Measurements from ENCODE around the gene ZNRF3.
"Not testable (repeated sequence)": the region's sequence is repeated elsewhere in the genome, so short reads cannot be mapped to it uniquely, and the experiment has no call there.

Gene ZNRF3

DNA sequence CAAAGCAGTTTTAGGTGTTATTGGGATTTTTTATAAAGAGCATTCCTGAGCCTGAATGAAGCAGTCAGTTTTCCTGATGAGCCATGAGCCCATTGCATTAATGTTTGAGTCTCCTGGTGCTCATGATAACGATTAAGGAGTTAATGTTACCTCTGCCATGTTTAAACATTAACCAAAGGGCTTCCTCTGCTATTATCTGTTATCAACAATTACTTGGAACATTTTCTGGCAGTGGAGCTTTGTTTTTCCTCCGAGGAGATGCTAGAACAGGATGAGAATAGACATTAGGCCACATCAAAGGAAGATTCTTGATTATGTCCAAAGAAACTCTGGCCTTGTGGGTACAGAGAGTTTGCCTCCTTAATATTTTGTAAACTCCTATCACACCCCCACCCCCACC is 49.9 kb downstream of the ZNRF3 start:
- no peak for DNase-seq (ENCODE audit: low read depth)

DNA sequence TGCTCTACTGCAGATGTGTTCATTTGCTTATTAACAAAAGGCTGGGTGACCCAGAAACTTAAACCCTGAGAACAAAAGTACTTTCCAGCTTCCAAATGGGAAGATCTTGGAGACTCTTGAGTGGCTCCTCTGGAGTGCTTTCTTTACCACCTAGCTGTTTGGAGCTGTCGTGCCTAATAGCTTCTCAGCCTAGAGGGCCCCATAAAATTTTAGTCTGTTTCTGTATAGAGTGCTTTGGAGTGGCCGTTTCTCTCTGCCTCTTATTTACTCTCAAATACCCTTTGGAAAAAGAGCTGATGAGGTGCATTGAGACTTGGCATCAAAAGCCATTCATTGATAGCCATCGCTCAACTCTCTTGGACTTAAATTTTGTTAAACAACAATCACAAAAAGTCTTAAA is 50.7 kb downstream of the ZNRF3 start:
- no peak for DNase-seq (ENCODE audit: low read depth)

DNA sequence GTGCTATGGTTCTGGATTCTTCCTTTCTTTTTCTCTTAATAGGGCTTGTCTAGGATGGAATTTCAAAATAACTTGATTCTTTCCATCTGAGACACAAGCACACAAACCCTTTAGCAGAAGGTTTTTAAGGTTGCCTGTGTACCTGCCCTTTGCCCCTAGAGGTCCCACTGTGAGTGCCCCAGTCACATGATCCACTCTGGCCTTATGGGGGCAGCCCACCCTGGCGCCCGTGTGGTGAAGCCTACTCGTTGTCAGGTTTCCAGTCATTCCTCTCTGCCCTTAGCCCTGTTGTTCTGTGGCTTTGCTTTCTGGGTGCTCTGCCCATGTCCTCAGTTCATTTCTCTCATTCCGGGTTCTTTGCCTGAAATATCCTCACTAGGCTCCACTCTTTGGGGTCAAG is 51.8 kb downstream of the ZNRF3 start:
- DNase-seq (ENCODE audit: low read depth): no peak

DNA sequence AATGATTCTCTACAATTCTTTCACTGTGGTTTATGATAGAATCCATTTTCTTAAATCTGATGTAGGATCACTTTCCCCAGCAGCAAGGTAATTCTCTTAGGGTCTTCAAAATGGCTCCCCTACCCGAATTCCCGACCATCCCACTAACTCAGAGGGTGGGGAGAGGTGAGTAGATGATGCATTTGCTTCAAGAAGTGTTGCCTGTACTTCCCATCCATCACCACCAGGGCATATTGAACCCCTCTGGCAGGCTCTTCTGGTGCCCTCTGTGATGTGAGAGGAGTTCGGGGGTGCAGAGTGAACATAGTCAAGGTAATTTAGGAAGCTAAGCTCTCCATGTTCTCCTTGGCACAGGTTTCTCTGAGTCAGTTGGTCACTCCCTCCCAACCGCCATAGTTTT is 52.3 kb downstream of the ZNRF3 start:
- DNase-seq (ENCODE audit: low read depth): no peak

DNA sequence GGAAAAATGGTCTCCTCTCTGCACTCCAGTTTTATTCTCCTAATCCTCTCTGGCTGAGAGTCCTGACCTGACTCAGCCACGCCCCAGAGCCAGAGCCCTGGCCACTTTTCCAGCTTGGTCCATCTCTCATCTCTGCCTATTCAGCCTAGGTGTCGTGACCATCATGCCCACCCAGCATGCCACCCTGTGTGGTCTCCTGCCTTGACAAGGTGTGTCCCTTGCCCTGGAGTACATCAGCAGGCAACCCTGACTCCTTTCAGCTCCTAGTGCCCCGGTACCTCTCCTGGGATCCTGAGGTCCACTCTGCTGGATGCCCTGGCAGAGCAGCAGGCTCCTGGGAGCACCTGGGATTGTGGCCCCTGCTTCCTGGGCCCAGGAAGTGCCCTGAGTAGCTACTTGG is 52.8 kb downstream of the ZNRF3 start:
- DNase-seq (ENCODE audit: low read depth): no peak

DNA sequence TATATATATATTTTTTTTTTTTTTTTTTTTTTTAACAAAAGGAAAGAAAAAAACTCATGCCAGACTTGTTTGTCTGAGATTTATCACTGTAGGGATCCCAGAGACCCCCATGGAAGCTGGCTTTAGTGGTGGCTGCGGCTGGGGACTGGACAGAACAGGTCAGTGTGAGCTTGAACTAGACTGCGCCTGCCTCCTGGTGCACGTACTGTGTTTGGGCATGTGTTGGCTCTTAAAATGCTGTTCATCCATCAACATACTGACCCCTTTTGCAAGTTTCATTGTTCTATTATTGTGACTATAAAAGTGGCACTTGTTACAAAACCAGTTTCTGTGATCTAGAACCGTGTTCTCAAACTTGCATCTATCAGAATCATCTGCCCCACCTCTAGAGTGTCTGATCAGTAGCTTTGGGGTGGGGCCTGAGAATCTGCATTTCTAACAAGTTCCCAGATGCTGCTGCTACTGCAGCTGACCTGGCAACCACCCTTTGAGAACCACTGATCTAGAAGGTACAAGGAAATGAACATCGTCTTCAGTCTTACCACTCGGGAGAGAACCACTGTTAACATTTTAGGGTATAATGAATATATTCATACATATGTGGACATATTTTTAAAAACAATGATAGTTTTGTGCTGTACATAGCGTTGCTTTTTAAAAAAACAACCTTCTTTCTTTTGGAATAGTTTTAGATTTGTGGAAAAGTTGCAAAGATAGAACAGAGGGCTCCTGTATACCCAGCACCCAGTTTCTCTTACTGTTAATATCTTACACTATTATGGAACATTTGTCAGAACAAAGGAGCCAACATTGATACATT is 54.0 kb downstream of the ZNRF3 start:
- DNase-seq (ENCODE audit: low read depth): no peak

DNA sequence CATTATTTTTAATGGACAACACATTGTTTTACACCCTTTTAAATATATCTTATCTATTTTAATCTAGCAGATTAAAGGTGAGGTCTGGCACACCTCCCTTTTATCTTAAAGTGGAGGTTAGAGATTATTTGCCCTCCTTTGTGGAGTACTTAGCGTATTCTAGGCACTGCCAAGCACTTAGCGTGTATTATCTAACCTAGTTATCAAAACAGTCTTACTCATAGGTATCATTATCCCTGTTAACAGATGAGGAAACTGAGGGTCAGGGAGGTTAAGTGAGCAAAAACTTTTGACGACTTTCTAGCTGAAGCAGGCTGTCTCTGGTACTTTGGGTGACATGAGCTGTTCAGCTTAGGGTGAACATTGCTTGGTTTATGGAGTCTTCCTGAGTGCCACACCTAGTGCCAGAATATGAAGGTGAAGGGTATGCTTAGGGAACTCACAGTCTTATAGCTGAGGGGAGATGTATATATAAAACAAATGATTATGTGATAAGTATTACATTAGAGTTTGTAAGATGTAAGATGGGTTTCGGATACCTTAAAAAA is 55.0 kb downstream of the ZNRF3 start:
- DNase-seq (ENCODE audit: low read depth): no peak

DNA sequence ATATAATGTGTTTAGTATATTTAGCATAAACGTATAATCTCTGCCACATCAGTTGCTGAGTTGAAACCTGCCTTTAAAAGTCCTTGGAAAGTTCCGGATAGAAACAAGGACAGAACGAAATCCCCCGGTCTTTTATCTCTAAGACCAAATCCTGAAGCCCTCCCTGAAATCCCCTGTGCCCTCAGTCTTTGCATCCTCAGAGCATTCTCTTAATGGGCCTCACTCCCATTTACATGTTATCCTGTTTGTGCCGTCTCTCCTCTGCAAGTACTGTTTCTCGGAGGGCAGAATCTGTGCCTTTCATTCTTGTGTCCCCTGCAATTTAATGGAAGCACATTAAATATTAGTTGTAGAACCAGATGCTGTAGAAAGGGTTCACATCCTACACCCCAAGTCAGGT is 56.0 kb downstream of the ZNRF3 start:
- no peak for DNase-seq (ENCODE audit: low read depth)

DNA sequence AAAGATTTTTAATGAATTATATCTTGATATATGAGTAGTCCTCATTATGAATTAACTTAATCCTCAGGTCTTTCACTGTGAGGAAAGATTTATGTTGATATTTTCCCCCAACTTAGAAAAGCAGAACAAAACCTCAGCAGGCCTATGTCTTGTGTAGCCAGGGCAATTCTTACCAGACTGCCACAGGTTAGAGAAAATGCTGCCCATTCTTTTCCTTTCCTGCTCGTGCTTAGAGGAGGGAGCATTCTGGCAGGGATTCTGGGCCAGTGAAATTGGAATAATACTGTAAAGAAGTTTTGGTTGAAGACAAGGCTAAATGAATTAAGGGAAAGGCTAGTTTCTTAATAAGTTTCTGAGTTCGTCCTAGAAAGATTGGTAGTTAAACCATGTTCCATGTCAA is 56.6 kb downstream of the ZNRF3 start:
- DNase-seq (ENCODE audit: low read depth): no peak

DNA sequence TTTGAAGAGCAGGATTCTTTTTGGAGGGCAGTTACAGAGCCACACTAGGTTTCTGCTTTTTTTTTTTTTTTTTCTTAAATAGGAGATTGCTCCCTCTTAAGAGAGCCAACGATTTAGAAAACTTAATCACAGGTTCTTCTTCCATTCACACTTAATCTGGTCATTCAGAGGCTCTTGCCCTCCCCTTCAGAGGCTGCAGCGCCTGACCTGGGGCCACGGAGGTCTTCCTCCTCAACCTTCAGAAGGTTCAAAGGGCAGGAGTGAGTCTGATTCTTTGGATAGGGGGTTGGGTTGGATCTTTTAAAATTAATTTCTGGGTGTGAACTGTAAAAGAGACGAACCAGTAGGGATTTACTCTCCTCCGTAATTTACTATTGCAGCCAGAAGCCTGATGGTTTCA is 57.1 kb downstream of the ZNRF3 start:
- DNase-seq (ENCODE audit: low read depth): no peak

DNA sequence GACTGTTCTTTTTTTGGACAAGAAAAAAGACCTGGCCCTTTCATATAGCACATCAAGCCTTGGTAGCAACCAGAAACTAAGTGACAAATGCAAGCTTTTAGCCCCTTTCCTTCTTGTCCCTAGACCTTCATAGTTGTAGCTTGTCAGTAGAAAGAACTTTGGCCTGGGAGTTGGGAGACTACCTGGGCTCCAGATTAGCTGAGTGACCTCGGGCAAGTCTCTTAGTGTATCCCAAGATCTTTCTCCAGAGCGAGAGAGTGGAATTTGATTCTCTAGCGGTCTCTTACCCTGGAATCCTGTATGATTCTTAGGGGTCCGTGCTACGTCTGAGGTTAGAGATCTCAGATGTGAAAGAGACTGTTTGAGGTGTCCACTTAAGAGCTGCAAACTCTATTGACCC is 59.0 kb downstream of the ZNRF3 start:
- no peak for DNase-seq (ENCODE audit: low read depth)

DNA sequence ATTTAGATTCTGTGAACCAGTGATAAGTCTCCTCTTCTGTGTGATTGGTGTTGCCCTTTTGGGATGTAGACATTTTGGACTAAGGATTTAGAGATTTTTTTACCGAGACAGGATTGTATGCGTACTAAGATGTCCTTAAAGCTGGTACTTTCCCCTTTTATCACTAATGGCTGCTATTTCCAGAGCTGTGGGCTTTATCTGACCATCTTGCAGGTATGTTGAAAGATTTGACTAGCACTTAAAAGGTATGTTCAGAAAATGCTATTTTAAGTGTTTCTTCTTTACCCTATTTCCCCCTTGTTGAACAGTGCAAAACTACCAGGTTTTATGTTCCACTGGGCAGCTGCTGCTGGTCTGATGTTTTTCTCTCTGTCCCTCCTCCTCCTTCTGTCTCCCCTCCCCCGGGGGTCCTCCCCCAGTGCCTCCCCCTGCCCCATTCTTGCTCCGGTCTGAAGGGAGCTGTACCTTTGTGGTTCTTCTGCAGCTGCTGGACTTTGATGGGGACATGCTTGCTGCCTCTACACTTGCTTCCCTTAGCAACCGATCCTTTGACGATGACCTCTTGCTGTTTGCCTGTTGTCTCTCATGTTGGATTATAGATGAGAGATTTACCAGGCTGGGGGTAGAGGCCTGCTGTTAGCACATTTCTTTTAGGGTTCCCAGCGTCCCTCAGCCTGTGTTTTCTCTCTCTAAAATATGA is 59.6 kb downstream of the ZNRF3 start:
- DNase-seq (ENCODE audit: low read depth): no peak

DNA sequence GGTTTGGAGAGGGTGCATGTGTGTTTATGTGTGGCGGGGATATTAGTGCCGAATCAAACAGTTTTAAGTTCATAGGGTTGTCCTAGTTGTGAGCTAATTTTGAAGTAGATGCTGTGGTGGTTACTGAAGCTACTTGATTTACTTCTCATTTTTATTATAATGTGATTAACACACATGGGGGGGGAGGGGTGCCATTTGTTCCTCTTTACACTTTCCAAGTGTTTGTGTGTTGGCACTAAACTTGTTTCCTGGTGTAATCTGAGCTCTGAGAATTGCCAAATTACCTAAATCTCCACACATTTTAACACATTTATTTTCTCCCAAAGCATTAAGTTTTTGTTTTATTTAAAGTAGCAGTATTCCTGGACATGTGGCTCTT is 60.1 kb downstream of the ZNRF3 start:
- DNase-seq (ENCODE audit: low read depth): no peak

DNA sequence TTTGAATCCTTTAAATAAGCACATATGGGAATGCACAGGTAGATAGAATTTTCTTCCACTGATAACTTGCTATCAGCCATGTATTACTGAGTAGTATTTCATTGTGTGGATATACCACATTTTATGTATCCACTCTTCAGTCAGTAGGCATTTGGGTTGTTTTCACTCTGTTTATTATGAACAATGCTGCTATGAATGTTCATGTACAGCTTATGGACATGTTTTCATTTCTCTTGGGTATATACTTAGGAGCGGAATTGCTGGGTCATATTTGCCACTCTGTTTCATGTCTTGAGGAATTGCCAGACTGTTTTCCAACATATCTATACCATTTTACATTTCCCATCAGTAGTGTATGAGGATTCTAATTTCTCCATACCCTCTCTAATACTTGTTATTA is 63.8 kb downstream of the ZNRF3 start:
- no peak for DNase-seq (ENCODE audit: low read depth)

DNA sequence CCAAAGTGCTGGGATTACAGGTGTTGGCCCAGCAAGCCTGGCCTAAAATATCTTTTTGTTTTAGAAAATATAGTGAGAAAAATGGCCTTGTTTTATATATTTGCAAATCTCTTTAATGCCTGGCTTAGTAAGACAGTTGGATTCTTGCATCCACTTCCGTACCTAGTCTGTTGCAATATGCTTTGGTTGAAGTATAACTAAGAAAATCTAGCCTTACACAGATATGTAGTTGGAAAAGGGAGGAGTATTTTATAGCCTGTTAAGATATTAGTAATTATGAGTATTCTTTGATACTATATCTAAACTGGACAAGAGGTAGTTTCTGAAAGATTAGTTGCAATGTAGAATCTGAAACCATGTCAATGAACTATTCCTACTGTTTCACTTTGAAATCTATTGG is 65.1 kb downstream of the ZNRF3 start:
- DNase-seq (ENCODE audit: low read depth): no peak

DNA sequence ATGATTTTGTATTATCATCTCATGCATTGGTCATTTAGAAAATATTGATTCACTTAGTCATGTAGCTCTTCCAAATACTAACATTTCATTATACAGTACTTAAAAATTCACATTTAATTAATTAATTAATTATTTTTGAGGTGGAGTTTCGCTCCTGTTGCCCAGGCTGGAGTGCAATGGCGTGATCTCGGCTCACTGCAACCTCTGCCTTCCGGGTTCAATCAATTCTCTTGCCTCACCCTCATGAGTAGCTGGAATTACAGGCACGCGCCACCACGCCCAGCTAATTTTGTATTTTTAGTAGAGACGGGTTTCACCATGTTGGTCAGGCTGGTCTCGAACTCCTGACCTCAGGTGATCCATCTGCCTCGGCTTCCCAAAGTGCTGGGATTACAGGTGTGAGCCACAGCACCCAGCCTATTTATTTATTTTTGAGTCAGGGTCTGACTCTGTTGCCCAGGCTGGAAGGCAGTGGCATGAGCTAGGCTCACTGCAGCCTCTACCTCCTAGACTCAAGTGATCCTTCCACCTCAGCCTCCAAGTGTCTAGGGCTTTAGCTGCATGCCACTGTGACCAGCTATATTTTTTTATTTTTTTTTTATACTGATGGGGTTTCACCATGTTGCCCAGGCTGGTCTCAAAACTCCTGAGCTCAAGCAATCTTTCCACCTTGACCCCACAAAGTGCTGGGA is 65.6 kb downstream of the ZNRF3 start:
- not testable (repeated sequence) for DNase-seq (ENCODE audit: low read depth)

DNA sequence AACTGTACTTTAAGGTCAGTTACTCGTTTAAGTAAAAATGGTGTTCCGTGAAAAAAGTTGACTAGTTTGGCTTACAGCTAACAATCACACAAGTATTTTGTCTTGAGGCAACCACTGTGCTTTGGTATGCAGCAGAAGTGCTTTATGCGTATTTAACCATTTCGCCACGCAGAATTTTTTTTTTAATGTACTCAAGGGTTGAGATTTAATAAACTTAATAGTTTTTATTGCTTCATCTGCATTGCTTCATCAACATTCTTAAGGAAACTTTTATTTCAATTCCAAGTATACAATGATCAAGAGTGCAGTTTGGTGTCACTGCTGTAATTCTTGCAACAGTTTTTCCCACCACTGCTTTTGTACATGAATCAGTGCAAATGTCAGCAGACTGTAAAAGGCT is 66.4 kb downstream of the ZNRF3 start:
- no peak for DNase-seq (ENCODE audit: low read depth)

DNA sequence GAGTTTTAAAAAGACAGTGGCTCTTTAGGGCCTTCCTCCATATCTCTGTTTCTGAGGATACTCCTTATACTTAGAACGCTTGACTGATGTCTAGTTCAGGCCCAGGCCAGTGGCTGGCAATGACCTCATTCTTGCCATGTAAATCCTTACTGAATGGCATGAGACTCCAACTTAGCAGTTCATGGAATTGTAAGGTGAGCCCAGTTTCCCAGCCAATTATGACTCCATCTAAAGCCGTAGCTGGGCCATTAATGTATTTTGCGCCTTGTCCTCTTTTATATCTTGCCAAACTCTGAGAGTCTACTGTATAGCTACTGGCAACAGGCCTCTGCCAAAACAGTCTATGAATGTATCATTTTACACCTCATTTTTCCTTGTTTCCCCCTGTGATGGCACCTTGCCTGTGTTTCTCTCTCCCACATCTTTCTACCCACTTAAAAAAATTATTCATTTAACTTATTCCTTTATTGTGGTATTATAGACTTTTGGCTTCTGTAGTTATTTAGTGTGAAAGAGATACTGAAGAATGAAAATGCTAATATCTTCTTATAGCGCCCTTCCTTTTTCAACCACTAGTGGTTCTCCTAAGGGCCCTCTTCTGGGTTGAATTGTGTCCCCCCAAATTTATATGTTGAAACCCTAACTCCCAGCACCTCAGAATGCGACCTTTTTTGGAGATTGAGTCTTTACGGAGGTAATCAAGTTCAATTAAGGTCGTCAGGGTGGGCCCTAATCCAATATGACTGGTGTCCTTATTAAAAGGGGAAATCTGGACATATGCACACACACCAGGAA is 67.4 kb downstream of the ZNRF3 start:
- DNase-seq (ENCODE audit: low read depth): no peak

DNA sequence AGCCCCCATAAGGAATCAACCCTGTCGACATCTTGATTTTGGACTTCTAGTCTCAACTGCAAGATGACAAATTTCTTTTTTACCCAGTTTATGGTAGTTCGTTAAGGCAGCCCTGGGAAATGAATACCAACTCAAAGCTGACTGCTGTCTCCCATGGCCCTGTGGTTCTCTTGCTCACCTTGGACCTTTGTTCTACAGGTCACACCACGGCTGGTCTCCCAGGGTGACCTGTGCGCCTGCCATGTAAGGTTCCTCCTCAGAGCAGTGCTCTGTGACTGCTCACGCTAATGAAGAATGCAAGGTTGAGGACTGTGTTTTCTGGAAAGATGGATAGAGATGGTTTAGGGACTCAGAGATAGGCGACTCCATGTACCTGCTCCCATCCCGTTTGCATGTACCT is 68.2 kb downstream of the ZNRF3 start:
- no peak for DNase-seq (ENCODE audit: low read depth)

DNA sequence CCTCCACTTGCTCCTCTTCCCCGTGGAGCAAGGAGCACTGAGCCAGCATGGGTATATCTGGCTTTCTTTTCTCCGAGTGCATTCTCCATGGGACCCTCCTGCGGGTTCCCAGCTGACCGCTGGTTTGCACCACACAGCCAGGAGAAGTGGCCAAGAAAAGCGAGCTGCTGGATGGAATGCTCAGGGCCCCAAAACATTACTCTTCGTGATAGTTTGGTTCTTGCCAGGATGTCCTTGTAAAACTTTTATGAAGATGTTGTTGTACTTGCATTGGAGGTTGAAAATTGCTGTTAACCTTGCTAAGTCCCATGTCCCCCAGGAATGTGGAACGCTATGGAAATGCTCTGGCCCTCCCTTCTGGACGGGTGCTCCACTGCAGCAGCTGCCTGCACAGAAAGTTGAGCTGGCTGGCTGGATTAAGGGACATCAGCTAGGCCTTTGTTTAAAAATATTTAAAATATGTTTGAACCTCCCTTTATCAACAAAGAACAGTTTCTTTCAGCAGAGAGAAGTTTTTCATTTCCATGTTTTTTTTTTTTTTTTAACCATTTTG is 68.7 kb downstream of the ZNRF3 start:
- no peak for DNase-seq (ENCODE audit: low read depth)

DNA sequence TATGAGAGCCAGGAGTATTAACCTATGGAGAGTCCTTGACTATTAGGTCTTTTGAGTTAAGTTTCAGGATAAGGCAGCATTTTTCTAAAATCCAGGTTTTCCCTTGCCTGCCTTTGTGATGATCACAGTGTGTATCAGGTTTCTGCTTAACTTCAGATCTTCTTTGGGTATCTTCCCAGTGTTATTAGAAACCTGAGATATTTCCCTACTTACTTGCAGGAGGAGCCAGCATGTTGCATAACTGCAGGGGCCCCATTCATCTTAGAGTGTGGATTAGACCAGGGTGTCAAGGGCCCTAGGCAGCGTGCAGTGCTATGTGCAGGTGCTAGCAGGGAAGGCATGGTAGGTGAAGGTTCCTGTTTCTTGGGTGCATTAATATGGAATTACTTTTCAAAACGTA is 69.5 kb downstream of the ZNRF3 start:
- no peak for DNase-seq (ENCODE audit: low read depth)

DNA sequence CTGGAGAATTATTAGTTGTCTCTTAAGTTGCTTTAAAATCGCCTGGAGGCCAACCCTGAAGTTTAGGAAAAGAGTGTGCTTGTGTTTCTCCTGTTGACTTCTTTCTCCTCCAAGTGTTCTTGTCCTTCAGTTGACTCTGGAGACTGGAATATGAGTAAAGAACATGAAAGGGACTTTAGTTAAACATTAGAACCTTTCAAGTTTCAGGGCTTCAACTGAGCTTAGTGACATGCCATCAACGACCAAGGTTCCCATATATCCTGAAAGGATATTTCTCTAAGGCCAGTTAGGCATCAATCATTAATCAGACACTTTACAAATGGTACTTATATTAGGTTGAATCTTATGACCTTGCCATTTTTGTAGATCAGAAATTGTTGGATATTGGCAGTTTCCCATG is 70.0 kb downstream of the ZNRF3 start:
- no peak for DNase-seq (ENCODE audit: low read depth)

Measured in HS-5 (cell line).